Fibroblast of lung (primary cell): Measurements from ENCODE around the gene PLAC1.

ENCODE experiments used
- CTCF ChIP-seq, 2 donors: IDR thresholded peaks in 1 of 2; conservative IDR thresholded peaks in 1 of 2; 1 replicate in 1 of 2; 2 replicates in 1 of 2; pipeline ENCODE4 v1.5.1; 2011 to 2012; ENCODE audit warnings: low read length in 2 of 2, control low read depth in 1 of 2, inconsistent platforms in 1 of 2, low read depth in 1 of 2, mild to moderate bottlenecking in 1 of 2
- EZH2 ChIP-seq: IDR thresholded peaks from 2 replicates; pipeline ENCODE4 v1.5.1; 2012; ENCODE audit warnings: low read length, control low read depth, mild to moderate bottlenecking; ENCODE audit errors: missing control alignments

DNA sequence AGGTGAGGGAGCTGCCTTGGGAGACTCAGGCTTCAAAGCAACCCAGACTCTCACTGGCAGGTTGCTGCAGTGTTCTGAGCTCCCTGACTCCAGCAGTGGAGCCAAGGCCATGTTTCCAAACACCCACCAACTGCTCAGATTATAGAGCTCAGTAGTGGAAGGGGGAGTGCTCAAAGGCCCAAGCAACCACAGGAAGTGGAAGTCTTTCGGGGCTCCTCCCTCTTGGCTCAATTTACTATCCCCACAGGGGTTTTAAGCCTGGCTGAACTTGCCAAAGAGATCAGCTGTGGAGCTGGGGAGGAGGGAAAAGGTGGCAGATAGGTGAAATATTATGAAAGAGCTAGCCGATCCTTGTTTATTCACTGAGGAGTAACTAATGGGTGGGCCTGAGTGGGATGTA lies 115.8 kb downstream of the PLAC1 start:
- TF ChIP-seq CTCF (conservative IDR thresholded peaks at IDR 0.05 in 1 of 2, IDR thresholded peaks at IDR 0.05 in 1 of 2; ENCODE audit: low read depth in 1 of 2, low read length in 2 of 2) (no peak), EZH2 (no peak)
